Erythroblast (primary cell): ENCODE data around the gene FRMD4A.

ENCODE experiments used
- GATA1 ChIP-seq: IDR thresholded peaks from 2 replicates; pipeline ENCODE4 v1.6.1; 2011; ENCODE audit warnings: low read depth, mild to moderate bottlenecking, control low read depth, low read length, moderate library complexity
- POLR2A ChIP-seq: IDR thresholded peaks from 2 replicates; pipeline ENCODE4 v1.6.1; 2011; ENCODE audit warnings: mild to moderate bottlenecking, low read length

GRCh38 chr10:13678101-13678843, 652.5 kb downstream of the FRMD4A start:
- no peak for TF ChIP-seq POLR2A
- no peak for TF ChIP-seq GATA1
